ENCODE results near the gene GPATCH8. TPM values are rescaled to one million over a fixed set of nuclear protein-coding genes. Genes with fewer than 3 reads are reported as not detected.

Gene GPATCH8
- total RNA-seq, 2 experiments from 2014 or later = 76.0 to 76.9 TPM

DNA sequence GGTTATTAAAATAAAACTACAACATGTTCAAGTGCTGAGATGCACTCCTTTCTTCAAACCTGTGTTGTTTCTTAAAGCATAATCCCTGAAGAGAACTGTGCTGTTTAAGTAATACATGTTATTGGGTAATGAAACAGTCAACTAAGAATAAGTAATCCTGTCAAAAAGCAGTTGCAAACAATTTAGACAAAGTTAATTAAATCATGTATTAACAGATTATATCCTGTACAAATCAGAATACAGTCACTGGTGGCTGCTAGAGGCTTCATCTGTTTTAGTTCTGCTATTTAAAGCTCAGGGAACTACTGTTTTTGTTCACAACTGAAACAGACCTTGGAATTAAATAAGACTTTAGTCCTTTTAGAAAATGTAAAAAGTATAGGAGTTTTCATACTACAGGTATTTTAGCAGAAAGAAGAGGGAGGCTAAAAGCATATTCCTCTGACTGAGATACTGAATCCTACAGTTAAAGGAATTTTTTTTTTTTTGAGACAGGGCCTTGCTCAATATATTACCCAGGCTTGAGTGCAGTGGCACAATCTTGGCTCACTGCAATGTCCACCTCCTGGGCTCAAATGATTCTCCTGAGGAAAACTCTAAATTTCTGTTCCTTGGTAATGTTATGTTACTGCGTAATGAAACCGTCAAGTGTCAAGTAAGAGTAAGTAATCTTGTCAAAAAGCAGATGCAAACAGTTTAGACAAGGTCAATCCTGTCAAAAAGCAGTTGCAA is 86.5 kb downstream of the GPATCH8 start:
- H3K27me3 ChIP-seq (ENCODE audit: control insufficient read depth in 1 of 2, insufficient read depth in 2 of 2, low read length in 2 of 2) = no peaks in the 10 kb centered on the region
- CTCF ChIA-PET = no interaction called here
- Mint-ChIP-seq H3K4me1 (ENCODE audit: low read depth) (peaks cover 4% of the 10 kb centered on the region), H3K4me3 (no peak overlapping the region), H3K9me3 (no peaks in the 10 kb centered on the region), H3K27me3 (no peaks in the 10 kb centered on the region), H3K27ac (no peak overlapping the region), H3K36me3 (ENCODE audit: low read depth) (peaks cover 69% of the 10 kb centered on the region)
- no peaks in the 10 kb centered on the region for H3K9me3 ChIP-seq (ENCODE audit: control insufficient read depth in 1 of 2, insufficient read depth in 1 of 2, low read length in 2 of 2)
- no peak for ATAC-seq (ENCODE audit: poor library complexity)
- H3K27ac ChIP-seq (ENCODE audit: low read depth in 1 of 2, low read length in 2 of 2) = no peak overlapping the region
- H3K4me1 ChIP-seq (ENCODE audit: insufficient read depth, low read length) = no peaks in the 10 kb centered on the region
- no peak overlapping the region for H3K4me3 ChIP-seq (ENCODE audit: low read length)
- TF ChIP-seq, protein P1, sequence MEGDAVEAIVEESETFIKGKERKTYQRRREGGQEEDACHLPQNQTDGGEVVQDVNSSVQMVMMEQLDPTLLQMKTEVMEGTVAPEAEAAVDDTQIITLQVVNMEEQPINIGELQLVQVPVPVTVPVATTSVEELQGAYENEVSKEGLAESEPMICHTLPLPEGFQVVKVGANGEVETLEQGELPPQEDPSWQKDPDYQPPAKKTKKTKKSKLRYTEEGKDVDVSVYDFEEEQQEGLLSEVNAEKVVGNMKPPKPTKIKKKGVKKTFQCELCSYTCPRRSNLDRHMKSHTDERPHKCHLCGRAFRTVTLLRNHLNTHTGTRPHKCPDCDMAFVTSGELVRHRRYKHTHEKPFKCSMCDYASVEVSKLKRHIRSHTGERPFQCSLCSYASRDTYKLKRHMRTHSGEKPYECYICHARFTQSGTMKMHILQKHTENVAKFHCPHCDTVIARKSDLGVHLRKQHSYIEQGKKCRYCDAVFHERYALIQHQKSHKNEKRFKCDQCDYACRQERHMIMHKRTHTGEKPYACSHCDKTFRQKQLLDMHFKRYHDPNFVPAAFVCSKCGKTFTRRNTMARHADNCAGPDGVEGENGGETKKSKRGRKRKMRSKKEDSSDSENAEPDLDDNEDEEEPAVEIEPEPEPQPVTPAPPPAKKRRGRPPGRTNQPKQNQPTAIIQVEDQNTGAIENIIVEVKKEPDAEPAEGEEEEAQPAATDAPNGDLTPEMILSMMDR (IDR thresholded peaks at IDR 0.05) = no peak
- intact Hi-C loops (cut with DNase I, micrococcal nuclease) = no loop called here
- POLR2A ChIA-PET = interaction anchor here (0.7 kb wide), 1 partner anchor 17 kb away, joined by 4 read pairs; no protein-coding TSS in a partner anchor
- peaks cover 28% of the 10 kb centered on the region for H3K36me3 ChIP-seq (ENCODE audit: insufficient read depth, low read length)
- DNase-seq = no peak

DNA sequence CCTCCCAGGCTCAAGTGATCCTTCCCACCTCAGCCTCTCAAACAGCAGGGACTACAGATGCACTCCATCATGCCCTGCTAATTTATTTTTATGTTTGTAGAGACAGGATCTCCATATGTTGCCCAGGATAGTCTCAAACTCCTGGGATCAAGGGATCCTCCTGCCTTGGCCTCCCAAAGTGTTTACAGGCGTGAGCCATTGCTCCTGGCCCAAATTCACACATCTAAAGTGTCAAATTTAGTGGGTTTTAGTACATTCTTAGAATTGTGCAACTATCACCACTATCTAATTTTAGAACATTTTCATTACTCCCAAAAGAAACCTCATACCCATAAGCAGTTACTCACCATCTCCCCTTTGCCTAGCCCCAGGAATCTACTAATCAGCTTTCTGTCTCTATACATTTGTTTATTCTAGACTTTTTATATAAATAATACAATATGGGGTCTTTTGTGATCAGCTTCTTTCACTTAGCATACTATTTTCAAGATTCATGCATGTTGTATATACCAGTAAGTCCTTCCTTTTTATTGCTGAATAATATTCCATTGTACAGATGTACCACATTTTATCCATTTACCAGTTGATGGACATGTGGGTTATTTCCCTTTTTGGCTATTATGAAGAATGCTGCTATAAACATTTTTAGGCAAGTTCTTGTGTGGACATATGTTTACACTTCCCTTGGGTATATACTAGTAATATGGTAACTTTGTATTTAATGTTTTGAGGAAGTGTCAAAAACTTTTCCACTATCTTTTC is 88.6 kb downstream of the GPATCH8 start:
- ChIA-PET POLR2A (no interaction called here), CTCF (no interaction called here)
- H3K36me3 Mint-ChIP-seq (ENCODE audit: low read depth) = peaks cover 68% of the 10 kb centered on the region
- H3K27ac ChIP-seq (ENCODE audit: low read depth in 1 of 2, low read length in 2 of 2) = no peak overlapping the region
- H3K4me1 Mint-ChIP-seq (ENCODE audit: low read depth) = no peaks in the 10 kb centered on the region
- no peaks in the 10 kb centered on the region for H3K9me3 ChIP-seq (ENCODE audit: control insufficient read depth in 1 of 2, insufficient read depth in 1 of 2, low read length in 2 of 2)
- no peak overlapping the region for H3K27ac Mint-ChIP-seq
- H3K4me3 Mint-ChIP-seq = no peak overlapping the region
- intact Hi-C loops (cut with DNase I, micrococcal nuclease) = no loop called here
- DNase-seq = no peak
- no peaks in the 10 kb centered on the region for H3K27me3 Mint-ChIP-seq
- H3K27me3 ChIP-seq (ENCODE audit: control insufficient read depth in 1 of 2, insufficient read depth in 2 of 2, low read length in 2 of 2) = no peaks in the 10 kb centered on the region
- ATAC-seq (ENCODE audit: poor library complexity) = no peak
- no peaks in the 10 kb centered on the region for H3K4me1 ChIP-seq (ENCODE audit: insufficient read depth, low read length)
- H3K36me3 ChIP-seq (ENCODE audit: insufficient read depth, low read length) = peaks cover 28% of the 10 kb centered on the region
- no peak overlapping the region for H3K4me3 ChIP-seq (ENCODE audit: low read length)
- TF ChIP-seq, protein P1 (IDR thresholded peaks at IDR 0.05) = no peak
- no peaks in the 10 kb centered on the region for H3K9me3 Mint-ChIP-seq

DNA sequence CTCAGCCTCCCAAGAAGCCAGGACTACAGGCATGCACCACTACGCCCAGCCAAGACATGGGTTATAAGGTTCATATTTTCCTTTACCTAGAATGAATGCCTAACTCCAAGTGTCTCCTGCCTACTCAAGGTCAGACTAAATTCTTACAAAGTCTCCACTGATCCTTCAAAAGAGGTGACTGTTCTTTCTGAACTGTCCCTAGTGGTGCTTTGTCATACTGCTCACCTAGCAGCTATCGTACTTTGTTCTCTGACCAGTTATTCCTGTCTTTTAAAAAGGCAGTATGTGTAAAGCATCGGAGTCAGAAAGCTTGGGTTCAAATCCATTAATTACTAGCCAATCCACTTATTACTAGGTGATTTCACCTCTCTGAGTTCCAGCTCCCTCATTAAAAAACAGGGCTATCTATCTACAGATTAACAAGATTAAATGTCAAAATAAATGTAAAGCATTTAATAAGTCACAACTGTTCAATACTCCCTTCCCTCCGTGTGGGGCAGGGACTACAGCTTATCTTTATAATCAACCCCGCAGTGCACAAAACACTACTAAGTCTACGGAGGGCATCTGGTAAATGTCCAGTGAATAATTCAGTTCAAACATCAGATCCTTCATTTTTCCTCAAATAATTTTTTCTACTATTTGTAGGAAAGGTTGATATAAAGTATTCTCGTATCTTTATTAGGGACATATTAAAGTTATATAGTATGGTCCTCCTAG is 93.7 kb downstream of the GPATCH8 start:
- no peak for ATAC-seq (ENCODE audit: poor library complexity)
- POLR2A ChIA-PET = no interaction called here
- Mint-ChIP-seq H3K36me3 (ENCODE audit: low read depth) (peaks cover 43% of the 10 kb centered on the region), H3K27ac (no peak overlapping the region), H3K9me3 (no peaks in the 10 kb centered on the region), H3K4me3 (no peak overlapping the region), H3K27me3 (no peaks in the 10 kb centered on the region), H3K4me1 (ENCODE audit: low read depth) (no peaks in the 10 kb centered on the region)
- Histone ChIP-seq H3K27ac (ENCODE audit: low read depth in 1 of 2, low read length in 2 of 2) (no peak overlapping the region), H3K4me3 (ENCODE audit: low read length) (no peak overlapping the region), H3K4me1 (ENCODE audit: insufficient read depth, low read length) (no peaks in the 10 kb centered on the region), H3K36me3 (ENCODE audit: insufficient read depth, low read length) (peaks cover 22% of the 10 kb centered on the region), H3K27me3 (ENCODE audit: control insufficient read depth in 1 of 2, insufficient read depth in 2 of 2, low read length in 2 of 2) (no peaks in the 10 kb centered on the region), H3K9me3 (ENCODE audit: control insufficient read depth in 1 of 2, insufficient read depth in 1 of 2, low read length in 2 of 2) (no peaks in the 10 kb centered on the region)
- TF ChIP-seq, protein P1 (IDR thresholded peaks at IDR 0.05) = no peak
- intact Hi-C loops (cut with DNase I, micrococcal nuclease) = loop anchor here in 1 of 2 experiments (5.0 kb wide), 1 partner anchor 43 kb away; no protein-coding TSS in a partner anchor
- no peak for DNase-seq
- CTCF ChIA-PET = no interaction called here
